Heart left ventricle (tissue), 16 donors: ENCODE results near the gene ANP32D. TPM values are rescaled to one million over a fixed set of nuclear protein-coding genes. Genes with fewer than 3 reads are reported as not detected.
"Not testable (repeated sequence)": the region's sequence is repeated elsewhere in the genome, so short reads cannot be mapped to it uniquely, and the experiment has no call there.

Experiments used
- ATAC-seq, 4 donors: fragments of 200-7000 bp; cut with Tn5 transposase; one replicate each; pipeline ENCODE4 v1.9.1; 2020 to 2022; ENCODE audit warnings: moderate library complexity in 4 of 4, mild to moderate bottlenecking in 3 of 4, moderate number of reproducible peaks in 1 of 4
- DNase-seq, 5 donors: peaks; one replicate each; pipeline ENCODE4 v3.0.0-alpha.2; 2020
- H3K27ac ChIP-seq, 12 donors: fragments of 200-600 bp; sonication (generic) in 4 of 12; one replicate each; pipeline versions ENCODE4 v1.5.0 to v1.8.0; 2016 to 2022; ENCODE audit warnings: mild to moderate bottlenecking in 2 of 12
- H3K27me3 ChIP-seq, 9 donors: fragments of 200-600 bp; sonication (generic) in 2 of 9; one replicate each; pipeline versions ENCODE4 v1.5.1 to v1.8.0; 2016 to 2022; ENCODE audit warnings: mild to moderate bottlenecking in 3 of 9
- H3K36me3 ChIP-seq, 9 donors: fragments of 200-600 bp; sonication (generic) in 2 of 9; one replicate each; pipeline versions ENCODE4 v1.5.0 to v1.8.0; 2018 to 2022; ENCODE audit warnings: mild to moderate bottlenecking in 2 of 9
- H3K4me1 ChIP-seq, 12 donors: fragments of 200-600 bp; sonication (generic) in 4 of 12; one replicate each; pipeline versions ENCODE4 v1.5.0 to v1.8.0; 2016 to 2022; ENCODE audit warnings: mild to moderate bottlenecking in 3 of 12
- H3K4me3 ChIP-seq, 12 donors: fragments of 200-600 bp; sonication (generic) in 4 of 12; one replicate each; pipeline versions ENCODE4 v1.5.0 to v1.8.0; 2017 to 2022; ENCODE audit warnings: mild to moderate bottlenecking in 9 of 12, moderate library complexity in 4 of 12
- H3K9me3 ChIP-seq, 12 donors: fragments of 200-600 bp; sonication (generic) in 4 of 12; one replicate each; pipeline versions ENCODE4 v1.5.0 to v1.8.0; 2016 to 2022; ENCODE audit warnings: mild to moderate bottlenecking in 1 of 12
- CTCF ChIP-seq, 12 donors: fragments of 200-600 bp; sonication (generic) in 4 of 12; IDR thresholded peaks; one replicate each; pipeline versions ENCODE4 v1.5.0 to v1.8.0; 2018 to 2022; ENCODE audit warnings: antibody characterized with exemption in 12 of 12, mild to moderate bottlenecking in 5 of 12
- POLR2A ChIP-seq, 2 donors: fragments of 450-650 bp; IDR thresholded peaks; one replicate each; pipeline ENCODE4 v1.6.1; 2017; ENCODE audit warnings: antibody characterized with exemption in 2 of 2, mild to moderate bottlenecking in 2 of 2, moderate library complexity in 2 of 2
- WGBS, 4 donors: extraction: QIAGEN DNeasy Blood & Tissue Kit in 2 of 4; methylation state at CpG; one replicate each; pipeline versions ENCODE4 v1.1.5 to v1.1.7; 2013 to 2018; 5-methylcytosine and 5-hydroxymethylcytosine counted together
- intact Hi-C, 10 donors: fragments of 100-400 bp; cut with DNase I; formaldehyde crosslinking; loops; one replicate each; pipeline versions ENCODE4 v1.11.1 to v1.14.2; 2022
- long read RNA-seq, 3 donors: library from polyadenylated mRNA; unstranded; transcript quantifications; one replicate each; pipeline ENCODE4 v2.0.0, GENCODE V29; 2020 to 2021
- polyA plus RNA-seq, 2 donors: library from polyadenylated mRNA; stranded (reverse); fragments of 200-250 nt; gene quantifications; one replicate each; pipeline ENCODE4 v1.2.3, GENCODE V29; 2013
- total RNA-seq, 9 donors: library from RNA; depleted of rRNA in 2 of 9; stranded (reverse); fragments of >200 nt in 2 of 9; fragmentation: NEBNext Ultra II Directional in 3 of 9; extraction: Animal tissue kit (Norgen Biotek cat#: 25700) in 3 of 9; gene quantifications; one replicate each; pipeline versions ENCODE4 v1.1.0 to v1.2.4, GENCODE V29; 2016 to 2023
- donor health status: ischemic (EF 13 %, LVEDD 7.1; RV severe dilation, severe dysfunction).
- donor health status: healthy with polysubstance abuse.
- donor health status: DM: no; HTN: yes; CAD: no.
- donor health status: DM: no; HTN: no; CAD: no.
- donor health status: ischemic (EF 25% LVEDD 6.9; RV normal size, moderate dysfunction).
- donor health status: ischemic (EF 25% LVEDD 5.7; RV mildly dilated, moderate dysfunction).
- donor health status: healthy.
- donor health status: DM: yes; HTN: yes; CAD: no.
- donor health status: ischemic (EF 35%, LVEDD 5.7; RV mildly dilated, moderate dysfunction).
- donor health status: nonischemic (EF 11% LVEDD 7.7; RV severe dilation, severe dysfunction).
- donor health status: DM: yes; HTN: yes; CAD: no.
- donor health status: PGD.
- donor health status: ischemic (EF 29% LVEDD 5.4; RV normal size, mild dysfunction).
- donor health status: nonischemic (EF 23%, LVEDD 6.1; RV moderate dilation, normal function).

The ANP32D gene
- not detected for total RNA-seq
- polyA plus RNA-seq, result not detected
- long read RNA-seq, donor 1, result 0 reads
- long read RNA-seq, donor 2, result 0 reads
- long read RNA-seq, donor 3, result 0 reads

- Histone ChIP-seq H3K27me3 (no peaks in the 10 kb centered on the region), H3K4me3 (no peak within 1 kb of the TSS), H3K36me3 (no peaks in the 10 kb centered on the region), H3K27ac (no peak within 1 kb of the TSS), H3K9me3 (peaks cover 0 to 56% (median 14%) of the 10 kb centered on the region in 12 donors), H3K4me1 (no peaks in the 10 kb centered on the region)
- no peak for TF ChIP-seq POLR2A (IDR thresholded peaks at IDR 0.05)
- TF ChIP-seq CTCF (IDR thresholded peaks at IDR 0.05), result no peak
- 88 to 92% (median 89%) methylated on average over 7 of the region's 7 CpGs for WGBS, 4 donors
- intact Hi-C loops, result no loop called here
- DNase-seq (no peak), ATAC-seq (no peak)
Observed at GRCh38 chr12:48472259-48472658, at the start of gene ANP32D. ANP32D (plus strand) TSS chr12:48472559; CDS start chr12:48472665, 106 bp downstream.

GRCh38 chr12:48423171-48423570 is 49.2 kb upstream of the ANP32D start:
- no peak for DNase-seq
- WGBS, 4 donors, result 28 to 35% (median 30%) methylated on average over 3 of the region's 3 CpGs
- Histone ChIP-seq H3K27me3 (no peaks in the 10 kb centered on the region), H3K9me3 (no peaks in the 10 kb centered on the region), H3K36me3 (no peaks in the 10 kb centered on the region), H3K27ac (no peak overlapping the region), H3K4me1 (peaks cover 0 to 17% (median 0%) of the 10 kb centered on the region in 12 donors), H3K4me3 (no peak overlapping the region)
- ATAC-seq, result no peak
- intact Hi-C loops, result no loop called here
- TF ChIP-seq CTCF (IDR thresholded peaks at IDR 0.05) (no peak), POLR2A (IDR thresholded peaks at IDR 0.05) (no peak)

- TF ChIP-seq POLR2A (IDR thresholded peaks at IDR 0.05) (no peak), CTCF (IDR thresholded peaks at IDR 0.05) (no peak)
- Histone ChIP-seq H3K27ac (no peak overlapping the region), H3K9me3 (no peaks in the 10 kb centered on the region), H3K27me3 (no peaks in the 10 kb centered on the region), H3K4me3 (no peak overlapping the region), H3K36me3 (no peaks in the 10 kb centered on the region), H3K4me1 (peaks cover 0 to 17% (median 0%) of the 10 kb centered on the region in 12 donors)
- ATAC-seq (no peak), DNase-seq (no peak)
- WGBS, 4 donors, result 92 to 100% (median 93%) methylated on average over 1 of the region's 1 CpG
- intact Hi-C loops, result no loop called here
Observed at GRCh38 chr12:48424644-48425043, 47.7 kb upstream of the ANP32D start.

- H3K27me3 ChIP-seq, H3K4me3 ChIP-seq, H3K27ac ChIP-seq, H3K9me3 ChIP-seq, ATAC-seq, H3K36me3 ChIP-seq, DNase-seq, intact Hi-C loops, H3K4me1 ChIP-seq: not testable (repeated sequence)
- WGBS, 4 donors, result 86 to 91% (median 89%) methylated on average over 10 of the region's 10 CpGs
Observed at GRCh38 chr12:48434016-48434415, 38.3 kb upstream of the ANP32D start.

GRCh38 chr12:48441069-48441468 is 31.3 kb upstream of the ANP32D start:
- H3K27ac ChIP-seq, result no peak overlapping the region
- peaks cover 0 to 6% (median 3%) of the 10 kb centered on the region in 12 donors for H3K4me1 ChIP-seq
- H3K4me3 ChIP-seq, result no peak overlapping the region
- no peaks in the 10 kb centered on the region for H3K9me3 ChIP-seq
- TF ChIP-seq POLR2A (IDR thresholded peaks at IDR 0.05), result no peak
- no peak for TF ChIP-seq CTCF (IDR thresholded peaks at IDR 0.05)
- ATAC-seq (no peak), DNase-seq (no peak)
- intact Hi-C loops, result loop anchor here in 1 of 10 donors (10.0 kb wide), 1 partner anchor 86 kb away; the partner anchor contains the start of gene ZNF641
- no peaks in the 10 kb centered on the region for H3K36me3 ChIP-seq
- H3K27me3 ChIP-seq, result no peaks in the 10 kb centered on the region
- 75 to 79% (median 76%) methylated on average over 7 of the region's 7 CpGs for WGBS, 4 donors
